Stomach (tissue), 9 donors: ENCODE data around the gene GJA9. TPM values are rescaled to one million over a fixed set of nuclear protein-coding genes. Genes with fewer than 3 reads are reported as not detected.
A peak's percentile ranks its signal among the peaks of the same experiment; 100 is the strongest.
"Not testable (repeated sequence)": the region's sequence is repeated elsewhere in the genome, so short reads cannot be mapped to it uniquely, and the experiment has no call there.

ENCODE experiments used
- DNase-seq, 2 donors: peaks; one replicate each; pipeline versions ENCODE4 v3.0.0 to v3.0.0-alpha.2; 2013 to 2019
- H3K27ac ChIP-seq, 5 donors: fragments of 200-600 bp in 4 of 5; sonication (generic) in 4 of 5; one replicate each; pipeline ENCODE4 v1.5.1; 2013 to 2019; ENCODE audit warnings: mild to moderate bottlenecking in 1 of 5, moderate library complexity in 1 of 5
- H3K27me3 ChIP-seq, 3 donors: fragments of 200-600 bp; sonication (generic); one replicate each; pipeline ENCODE4 v1.5.1; 2017 to 2019; ENCODE audit warnings: mixed run types in 1 of 3
- H3K36me3 ChIP-seq, 4 donors: fragments of 200-600 bp; sonication (generic); 1 replicate in 3 of 4; 2 replicates in 1 of 4; pipeline ENCODE4 v1.5.1; 2016 to 2019
- H3K4me1 ChIP-seq, 4 donors: fragments of 200-600 bp; sonication (generic); one replicate each; pipeline ENCODE4 v1.5.1; 2016 to 2019
- H3K4me3 ChIP-seq, 4 donors: fragments of 200-600 bp; sonication (generic) in 3 of 4; one replicate each; pipeline ENCODE4 v1.5.1; 2016 to 2019; ENCODE audit warnings: mild to moderate bottlenecking in 1 of 4
- H3K9me3 ChIP-seq, 4 donors: fragments of 200-600 bp; sonication (generic); one replicate each; pipeline ENCODE4 v1.5.1; 2016 to 2019
- EP300 ChIP-seq: sonication (generic); formaldehyde crosslinking; IDR thresholded peaks from one replicate; pipeline ENCODE4 v1.6.1; 2017; ENCODE audit warnings: antibody characterized with exemption
- POLR2A ChIP-seq, 4 donors: fragments of 450-650 bp; IDR thresholded peaks; one replicate each; pipeline ENCODE4 v1.6.1; 2016; ENCODE audit warnings: antibody characterized with exemption in 4 of 4, control low read depth in 2 of 4, mild to moderate bottlenecking in 1 of 4, moderate library complexity in 1 of 4
- POLR2AphosphoS5 ChIP-seq, 3 donors: sonication (generic); formaldehyde crosslinking; IDR thresholded peaks; one replicate each; pipeline ENCODE4 v1.6.1; 2016; ENCODE audit warnings: antibody characterized with exemption in 3 of 3
- WGBS, 5 donors: extraction: QIAGEN DNeasy Blood & Tissue Kit in 3 of 5; methylation state at CpG; one replicate each; pipeline versions ENCODE4 v1.1.5 to v1.1.7; 2013 to 2018; 5-methylcytosine and 5-hydroxymethylcytosine counted together
- intact Hi-C: fragments of 100-400 bp; cut with DNase I; formaldehyde crosslinking; loops from one replicate; pipeline ENCODE4 v1.15.1; 2023; ENCODE audit warnings: low total_unique reads
- polyA plus RNA-seq, 3 donors: library from polyadenylated mRNA; stranded (reverse); fragments of 200-250 nt; gene quantifications; one replicate each; pipeline ENCODE4 v1.2.3, GENCODE V29; 2013
- total RNA-seq, 5 donors: library from RNA; depleted of rRNA; stranded (reverse); fragments of >200 nt; gene quantifications; one replicate each; pipeline versions ENCODE4 v1.1.0 to v1.2.3, GENCODE V29; 2014 to 2016
- TF ChIP-seq, protein P1 (sequence below), 7 experiments: fragments of 450-650 bp in 4 of 7; fragments of 200-600 bp in 3 of 7; sonication (generic) in 3 of 7; IDR thresholded peaks; one replicate each; pipeline ENCODE4 v1.5.1; 2016 to 2019; ENCODE audit warnings: antibody characterized with exemption in 7 of 7, control low read depth in 2 of 7, mild to moderate bottlenecking in 1 of 7
- donor health status: healthy with polysubstance abuse.
- donor health status: Bipolar disorder and iron deficiency.
- donor health status: healthy.

Gene GJA9
- total and polyA plus RNA-seq, 8 donors: 0.25 to 0.73 TPM; not detected in 6

DNA sequence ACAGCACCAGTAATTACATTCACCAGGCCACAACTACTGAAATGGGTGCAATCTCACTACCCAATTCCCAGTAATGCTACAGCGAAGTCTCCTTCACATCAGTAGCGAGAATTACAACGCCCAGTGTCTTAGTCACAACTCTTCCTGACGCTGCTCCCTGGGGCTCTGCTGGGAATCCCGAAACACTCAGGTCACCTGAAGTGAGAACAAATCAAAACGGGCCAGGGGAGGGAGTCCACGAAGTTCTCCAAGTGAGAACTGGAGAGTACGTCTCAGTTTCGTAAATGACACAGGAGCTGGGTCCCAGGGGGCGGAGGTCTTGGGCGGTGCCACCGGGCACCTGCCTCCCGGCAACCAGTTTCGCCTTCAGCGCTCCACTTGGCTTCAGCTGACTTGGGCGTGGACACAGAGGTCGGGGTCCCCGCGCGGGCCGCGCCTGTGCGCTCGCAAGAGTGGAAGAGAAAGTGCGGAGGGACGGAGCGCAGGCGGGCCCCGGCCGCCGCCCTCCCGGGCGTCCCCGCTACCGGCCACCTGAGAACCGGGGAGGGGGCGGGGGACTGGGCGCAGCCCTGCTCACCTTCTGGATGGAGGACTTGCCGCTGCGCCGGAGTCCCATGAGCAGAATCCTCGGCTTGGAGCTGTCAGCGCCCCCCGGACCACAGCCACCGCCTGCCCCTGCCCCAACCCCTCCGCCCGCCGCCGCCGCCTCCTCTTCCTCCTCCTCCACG, 22.4 kb downstream of the GJA9 start:
- H3K4me1 ChIP-seq: peaks cover 26 to 67% (median 53%) of the 10 kb centered on the region in 4 donors
- peaks cover 18 to 40% (median 31%) of the 10 kb centered on the region in 4 donors for H3K36me3 ChIP-seq
- intact Hi-C loops: no loop called here
- TF ChIP-seq, protein P1, sequence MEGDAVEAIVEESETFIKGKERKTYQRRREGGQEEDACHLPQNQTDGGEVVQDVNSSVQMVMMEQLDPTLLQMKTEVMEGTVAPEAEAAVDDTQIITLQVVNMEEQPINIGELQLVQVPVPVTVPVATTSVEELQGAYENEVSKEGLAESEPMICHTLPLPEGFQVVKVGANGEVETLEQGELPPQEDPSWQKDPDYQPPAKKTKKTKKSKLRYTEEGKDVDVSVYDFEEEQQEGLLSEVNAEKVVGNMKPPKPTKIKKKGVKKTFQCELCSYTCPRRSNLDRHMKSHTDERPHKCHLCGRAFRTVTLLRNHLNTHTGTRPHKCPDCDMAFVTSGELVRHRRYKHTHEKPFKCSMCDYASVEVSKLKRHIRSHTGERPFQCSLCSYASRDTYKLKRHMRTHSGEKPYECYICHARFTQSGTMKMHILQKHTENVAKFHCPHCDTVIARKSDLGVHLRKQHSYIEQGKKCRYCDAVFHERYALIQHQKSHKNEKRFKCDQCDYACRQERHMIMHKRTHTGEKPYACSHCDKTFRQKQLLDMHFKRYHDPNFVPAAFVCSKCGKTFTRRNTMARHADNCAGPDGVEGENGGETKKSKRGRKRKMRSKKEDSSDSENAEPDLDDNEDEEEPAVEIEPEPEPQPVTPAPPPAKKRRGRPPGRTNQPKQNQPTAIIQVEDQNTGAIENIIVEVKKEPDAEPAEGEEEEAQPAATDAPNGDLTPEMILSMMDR (IDR thresholded peaks at IDR 0.05): no peak
- TF ChIP-seq POLR2A (IDR thresholded peaks at IDR 0.05) (no peak), POLR2AphosphoS5 (IDR thresholded peaks at IDR 0.05) (peak; percentile 4 to 33 (median 30))
- DNase-seq: peak; percentile 76 to 84
- peak overlapping the region; percentile 88 to 98 (median 91) for H3K4me3 ChIP-seq
- H3K27ac ChIP-seq: peak overlapping the region; percentile 91 to 95 (median 95)
- H3K9me3 ChIP-seq: no peaks in the 10 kb centered on the region
- WGBS, 5 donors: 0 to 1% (median 0%) methylated on average over 31 to 51 of the region's 51 CpGs
- H3K27me3 ChIP-seq: no peaks in the 10 kb centered on the region

DNA sequence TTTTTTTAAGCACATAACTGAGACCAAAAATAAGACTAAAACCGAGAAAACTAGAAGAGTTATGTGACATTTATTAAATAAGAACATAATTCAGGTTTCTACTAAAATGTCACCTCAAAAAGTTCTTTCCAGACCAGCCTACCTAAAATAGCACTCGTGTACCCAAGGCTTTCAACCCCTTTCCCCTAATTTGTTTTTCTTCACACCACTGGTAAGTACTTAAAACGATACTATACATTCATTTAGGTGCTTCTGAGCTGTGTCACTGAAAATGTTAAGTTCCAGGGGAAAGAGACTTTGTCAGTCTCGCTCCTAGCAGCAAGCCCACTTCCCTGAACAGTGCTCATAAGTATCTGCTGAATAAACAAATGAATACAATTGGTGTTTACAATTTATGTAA, 28.6 kb downstream of the GJA9 start:
- H3K27ac ChIP-seq: no peak overlapping the region
- no peaks in the 10 kb centered on the region for H3K9me3 ChIP-seq
- H3K27me3 ChIP-seq: no peaks in the 10 kb centered on the region
- no peak overlapping the region for H3K4me3 ChIP-seq
- intact Hi-C loops: no loop called here
- TF ChIP-seq POLR2AphosphoS5 (IDR thresholded peaks at IDR 0.05) (no peak), POLR2A (IDR thresholded peaks at IDR 0.05) (no peak), EP300 (no peak)
- TF ChIP-seq, protein P1 (IDR thresholded peaks at IDR 0.05): no peak
- peaks cover 10 to 20% (median 17%) of the 10 kb centered on the region in 4 donors for H3K4me1 ChIP-seq
- no peak for DNase-seq
- peaks cover 29 to 90% (median 83%) of the 10 kb centered on the region in 4 donors for H3K36me3 ChIP-seq
- WGBS, 5 donors: 72 to 83% (median 74%) methylated on average over 4 of the region's 4 CpGs

DNA sequence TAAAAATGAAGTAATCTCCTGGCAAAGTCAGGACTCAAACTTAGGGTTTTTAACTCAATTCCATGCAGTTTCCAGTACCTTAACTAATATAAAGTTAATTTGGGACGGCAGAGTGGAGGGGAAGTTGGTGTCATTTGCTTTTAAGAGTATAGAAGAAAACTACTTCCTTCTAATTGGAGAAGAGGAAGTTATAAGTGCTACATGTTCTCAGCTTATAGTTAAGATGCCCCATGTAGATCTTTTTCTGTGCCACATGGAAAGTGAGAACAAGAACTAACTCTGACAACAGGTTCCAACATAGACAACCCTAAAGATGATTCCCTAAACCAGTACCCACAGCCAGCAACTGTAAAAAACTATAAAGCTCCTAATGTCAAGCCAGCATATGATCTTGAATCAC, 33.3 kb downstream of the GJA9 start:
- whole genome bisulfite sequencing, 5 donors: 64 to 89% (median 79%) methylated on average over 1 of the region's 1 CpG
- Histone ChIP-seq H3K4me1 (peaks cover 0 to 8% (median 0%) of the 10 kb centered on the region in 4 donors), H3K27ac (peak overlapping the region in 1 of 5 donors; percentile 32), H3K36me3 (peaks cover 33 to 100% (median 98%) of the 10 kb centered on the region in 4 donors), H3K27me3 (no peaks in the 10 kb centered on the region), H3K4me3 (no peak overlapping the region), H3K9me3 (no peaks in the 10 kb centered on the region)
- intact Hi-C loops: no loop called here
- no peak for TF ChIP-seq POLR2AphosphoS5 (IDR thresholded peaks at IDR 0.05)
- TF ChIP-seq EP300: no peak
- TF ChIP-seq, protein P1 (IDR thresholded peaks at IDR 0.05): no peak
- no peak for TF ChIP-seq POLR2A (IDR thresholded peaks at IDR 0.05)
- no peak for DNase-seq

DNA sequence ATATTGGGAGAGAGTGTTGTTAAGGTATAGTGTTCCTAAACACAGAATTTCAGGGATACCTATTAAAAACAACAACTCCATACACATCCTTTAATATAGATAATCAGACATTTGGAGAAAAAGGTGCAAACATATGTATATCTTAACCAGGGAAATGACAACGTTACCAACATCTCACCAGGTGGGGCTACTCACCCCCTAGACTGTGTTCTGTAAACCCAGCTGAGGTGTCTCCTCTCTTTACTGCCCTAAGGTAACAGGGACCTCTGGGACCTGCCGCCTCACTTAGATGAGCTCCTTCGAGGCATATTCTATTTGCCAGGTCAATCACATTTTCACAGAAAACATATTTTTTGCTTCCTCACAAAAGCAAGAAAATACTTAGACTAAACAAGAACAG, 35.2 kb downstream of the GJA9 start:
- intact Hi-C loops: no loop called here
- TF ChIP-seq POLR2AphosphoS5 (IDR thresholded peaks at IDR 0.05): no peak
- no peak for TF ChIP-seq EP300
- no peak for TF ChIP-seq POLR2A (IDR thresholded peaks at IDR 0.05)
- no peak overlapping the region for H3K27ac ChIP-seq
- H3K36me3 ChIP-seq: peaks cover 33 to 100% (median 100%) of the 10 kb centered on the region in 4 donors
- no peaks in the 10 kb centered on the region for H3K9me3 ChIP-seq
- H3K27me3 ChIP-seq: no peaks in the 10 kb centered on the region
- H3K4me3 ChIP-seq: no peak overlapping the region
- DNase-seq: no peak
- WGBS, 5 donors: 73 to 95% (median 92%) methylated on average over 3 of the region's 3 CpGs
- H3K4me1 ChIP-seq: peaks cover 0 to 15% (median 7%) of the 10 kb centered on the region in 4 donors

DNA sequence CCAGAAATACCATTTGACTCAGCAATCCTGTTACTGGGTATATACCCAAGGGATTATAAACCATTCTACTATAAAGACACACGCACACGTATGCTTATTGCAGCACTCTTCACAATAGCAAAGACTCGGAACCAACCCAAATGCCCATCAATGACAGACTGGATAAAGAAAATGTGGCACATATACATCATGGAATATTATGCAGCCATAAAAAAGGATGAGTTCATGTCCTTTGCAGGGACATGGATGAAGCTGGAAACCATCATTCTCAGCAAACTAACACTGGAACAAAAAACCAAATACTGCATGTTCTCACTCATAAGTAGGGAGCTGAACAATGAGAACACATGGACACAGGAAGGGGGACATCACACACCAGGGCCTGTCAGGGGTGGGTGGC, 36.3 kb downstream of the GJA9 start:
- H3K27me3 ChIP-seq, H3K27ac ChIP-seq, H3K4me3 ChIP-seq, H3K9me3 ChIP-seq, intact Hi-C loops, DNase-seq: not testable (repeated sequence)
- H3K36me3 ChIP-seq: peaks cover 24 to 100% (median 98%) of the 10 kb centered on the region in 4 donors
- H3K4me1 ChIP-seq: peaks cover 0 to 25% (median 7%) of the 10 kb centered on the region in 4 donors
- WGBS, 5 donors: 93 to 98% (median 98%) methylated on average over 3 of the region's 3 CpGs
